22Rv1 (cell line): Measurements from ENCODE around the gene SLC39A6.

Experiments
- CTCF ChIP-seq: fragments of 450-650 bp; IDR thresholded peaks from 2 replicates; pipeline ENCODE4 v1.5.1; 2017; ENCODE audit warnings: mild to moderate bottlenecking
- ZFX ChIP-seq: fragments of 450-650 bp; IDR thresholded peaks from 2 replicates; pipeline ENCODE4 v1.6.1; 2017; ENCODE audit warnings: antibody characterized with exemption, borderline replicate concordance

- TF ChIP-seq CTCF (no peak), ZFX (no peak)
Measured at GRCh38 chr18:36109737-36110136, 19.4 kb downstream of the SLC39A6 start.
